Gastrocnemius medialis (tissue), 4 donors: ENCODE results near the gene DAPK1. TPM values are rescaled to one million over a fixed set of nuclear protein-coding genes. Genes with fewer than 3 reads are reported as not detected.

ENCODE experiments used
- ATAC-seq, 2 donors: fragments of 150-250 bp; one replicate each; pipeline ENCODE4 v1.9.1; 2016
- DNase-seq, 2 donors: peaks; one replicate each; pipeline ENCODE4 v3.0.0-alpha.2; 2019
- H3K27ac ChIP-seq, 4 donors: fragments of 200-600 bp; sonication (generic); 1 replicate in 1 of 4; 2 replicates in 3 of 4; pipeline ENCODE4 v1.5.1; 2016 to 2018; ENCODE audit warnings: mild to moderate bottlenecking in 2 of 4, moderate library complexity in 1 of 4
- H3K27me3 ChIP-seq, 3 donors: fragments of 200-600 bp; sonication (generic) in 2 of 3; 1 replicate in 1 of 3; 2 replicates in 2 of 3; pipeline versions ENCODE4 v1.5.1 to v1.6.0; 2016 to 2019; ENCODE audit warnings: mild to moderate bottlenecking in 1 of 3, moderate library complexity in 1 of 3
- H3K36me3 ChIP-seq, 2 donors: fragments of 200-600 bp; sonication (generic) in 1 of 2; one replicate each; pipeline ENCODE4 v1.5.1; 2017 to 2018
- H3K4me1 ChIP-seq, 2 donors: fragments of 200-600 bp; sonication (generic) in 1 of 2; one replicate each; pipeline ENCODE4 v1.5.1; 2016 to 2017; ENCODE audit warnings: mild to moderate bottlenecking in 2 of 2
- H3K4me3 ChIP-seq, 4 donors: fragments of 200-600 bp; sonication (generic) in 3 of 4; 1 replicate in 1 of 4; 2 replicates in 3 of 4; pipeline ENCODE4 v1.5.1; 2016 to 2019; ENCODE audit warnings: mild to moderate bottlenecking in 2 of 4
- H3K9me3 ChIP-seq, 3 donors: fragments of 200-600 bp; sonication (generic) in 2 of 3; 1 replicate in 1 of 3; 2 replicates in 2 of 3; pipeline ENCODE4 v1.5.1; 2016 to 2019
- CTCF ChIP-seq, 5 experiments: fragments of 450-650 bp in 3 of 5; fragments of 200-600 bp in 2 of 5; sonication (generic) in 2 of 5; IDR thresholded peaks in 4 of 5; conservative IDR thresholded peaks in 1 of 5; 1 replicate in 4 of 5; 2 replicates in 1 of 5; pipeline ENCODE4 v1.5.1; 2016 to 2019; ENCODE audit warnings: antibody characterized with exemption in 5 of 5, mild to moderate bottlenecking in 3 of 5, moderate library complexity in 3 of 5
- POLR2A ChIP-seq, 2 donors: fragments of 450-650 bp; IDR thresholded peaks; one replicate each; pipeline ENCODE4 v1.6.1; 2017; ENCODE audit warnings: antibody characterized with exemption in 2 of 2, mild to moderate bottlenecking in 2 of 2, moderate library complexity in 2 of 2
- in situ Hi-C, 4 donors: fragments of 200-750 bp; cut with MboI; loops; one replicate each; pipeline versions ENCODE4 v1.15.0 to v1.8.0; 2017; ENCODE audit warnings: low sequenced_read_pairs in 4 of 4
- intact Hi-C: fragments of 100-400 bp; cut with DNase I; formaldehyde crosslinking; loops from one replicate; pipeline ENCODE4 v1.15.1; 2023; ENCODE audit warnings: low total_unique reads
- total RNA-seq, 4 donors: library from RNA; depleted of rRNA; stranded (reverse); fragments of >200 nt; gene quantifications; one replicate each; pipeline versions ENCODE4 v1.1.0 to v1.2.3, GENCODE V29; 2016

Gene DAPK1
- total RNA-seq, 4 donors from 2014 or later: 1.2 to 4.3 (median 2.7) TPM

GRCh38 chr9:87469793-87470465 lies 27.7 kb upstream of the DAPK1 start:
- no peaks in the 10 kb centered on the region for H3K27me3 ChIP-seq
- H3K36me3 ChIP-seq: no peaks in the 10 kb centered on the region
- no peaks in the 10 kb centered on the region for H3K4me1 ChIP-seq
- H3K27ac ChIP-seq: no peak overlapping the region
- in situ Hi-C loops: no loop called here
- DNase-seq (no peak), ATAC-seq (no peak)
- no peaks in the 10 kb centered on the region for H3K9me3 ChIP-seq
- TF ChIP-seq CTCF (IDR thresholded peaks at IDR 0.05 in 4 of 5, conservative IDR thresholded peaks at IDR 0.05 in 1 of 5) (no peak), POLR2A (IDR thresholded peaks at IDR 0.05) (no peak)
- intact Hi-C loops: no loop called here
- H3K4me3 ChIP-seq: no peak overlapping the region

GRCh38 chr9:87471746-87472145 lies 25.9 kb upstream of the DAPK1 start:
- Histone ChIP-seq H3K9me3 (no peaks in the 10 kb centered on the region), H3K27ac (no peak overlapping the region), H3K27me3 (no peaks in the 10 kb centered on the region), H3K4me3 (no peak overlapping the region), H3K36me3 (no peaks in the 10 kb centered on the region), H3K4me1 (no peaks in the 10 kb centered on the region)
- no peak for TF ChIP-seq CTCF (IDR thresholded peaks at IDR 0.05 in 4 of 5, conservative IDR thresholded peaks at IDR 0.05 in 1 of 5)
- no peak for TF ChIP-seq POLR2A (IDR thresholded peaks at IDR 0.05)
- DNase-seq: no peak
- no peak for ATAC-seq
- intact Hi-C loops: no loop called here
- in situ Hi-C loops: no loop called here

- no peaks in the 10 kb centered on the region for H3K27me3 ChIP-seq
- H3K36me3 ChIP-seq: no peaks in the 10 kb centered on the region
- H3K4me1 ChIP-seq: no peaks in the 10 kb centered on the region
- no peaks in the 10 kb centered on the region for H3K9me3 ChIP-seq
- no peak for DNase-seq
- TF ChIP-seq POLR2A (IDR thresholded peaks at IDR 0.05): no peak
- TF ChIP-seq CTCF (IDR thresholded peaks at IDR 0.05 in 4 of 5, conservative IDR thresholded peaks at IDR 0.05 in 1 of 5): no peak
- ATAC-seq: no peak
- in situ Hi-C loops: no loop called here
- no peak overlapping the region for H3K27ac ChIP-seq
- H3K4me3 ChIP-seq: no peak overlapping the region
- intact Hi-C loops: no loop called here
Observed at GRCh38 chr9:87475463-87475862, 22.2 kb upstream of the DAPK1 start.

- no peak for ATAC-seq
- intact Hi-C loops: no loop called here
- no peak overlapping the region for H3K4me3 ChIP-seq
- H3K27ac ChIP-seq: no peak overlapping the region
- DNase-seq: no peak
- H3K4me1 ChIP-seq: no peaks in the 10 kb centered on the region
- in situ Hi-C loops: no loop called here
- no peaks in the 10 kb centered on the region for H3K9me3 ChIP-seq
- H3K27me3 ChIP-seq: no peaks in the 10 kb centered on the region
- H3K36me3 ChIP-seq: no peaks in the 10 kb centered on the region
- no peak for TF ChIP-seq CTCF (IDR thresholded peaks at IDR 0.05 in 4 of 5, conservative IDR thresholded peaks at IDR 0.05 in 1 of 5)
- no peak for TF ChIP-seq POLR2A (IDR thresholded peaks at IDR 0.05)
Observed at GRCh38 chr9:87478226-87478992, 19.3 kb upstream of the DAPK1 start.
